GM19324 (cell line): ENCODE results near the gene RPSA.
"Not testable (repeated sequence)": the region's sequence is repeated elsewhere in the genome, so short reads cannot be mapped to it uniquely, and the experiment has no call there.

Source experiments
- ATAC-seq: cut with Tn5 transposase; IDR thresholded peaks from one replicate; pipeline ENCODE4 v1.9.1; 2021; ENCODE audit warnings: mild to moderate bottlenecking, moderate library complexity; ENCODE audit not compliant: unreplicated experiment, low FRiP score

Gene RPSA

GRCh38 chr3:39453134-39453533 is 46.6 kb downstream of the RPSA start:
- peak; percentile 51 for ATAC-seq

- not testable (repeated sequence) for ATAC-seq
Measured at GRCh38 chr3:39453872-39454271, 47.4 kb downstream of the RPSA start.

- ATAC-seq, result no peak
Measured at GRCh38 chr3:39454591-39455217, 48.2 kb downstream of the RPSA start.

GRCh38 chr3:39456159-39456558 is 49.6 kb downstream of the RPSA start:
- ATAC-seq, result no peak

GRCh38 chr3:39457361-39457760 is 50.8 kb downstream of the RPSA start:
- ATAC-seq, result no peak

- ATAC-seq, result not testable (repeated sequence)
Measured at GRCh38 chr3:39458579-39458978, 52.1 kb downstream of the RPSA start.

- no peak for ATAC-seq
Measured at GRCh38 chr3:39460677-39461076, 54.2 kb downstream of the RPSA start.
